Kidney (tissue), 14 donors: ENCODE results near the gene INO80B. TPM values are rescaled to one million over a fixed set of nuclear protein-coding genes. Genes with fewer than 3 reads are reported as not detected.
A peak's percentile ranks its signal among the peaks of the same experiment; 100 is the strongest.

Experiments
- DNase-seq, 5 donors: peaks; one replicate each; pipeline ENCODE4 v3.0.0-alpha.2; 2013 to 2020
- FAIRE-seq: peaks from 2 replicates; lab custom pipeline; 2012; peaks lifted over from hg19 to GRCh38; lab: Jason Lieb, UNC
- H3K27ac ChIP-seq, 2 donors: one replicate each; pipeline ENCODE4 v1.7.0; 2013; ENCODE audit warnings: low read depth in 2 of 2, low read length in 2 of 2, inconsistent platforms in 1 of 2
- H3K27me3 ChIP-seq: one replicate; pipeline ENCODE4 v1.7.1; 2013; ENCODE audit warnings: low read length, inconsistent platforms; ENCODE audit not compliant: control insufficient read depth, insufficient read depth
- H3K36me3 ChIP-seq, 3 donors: one replicate each; pipeline versions ENCODE4 v1.7.0 to v1.7.1; 2013; ENCODE audit warnings: low read length in 3 of 3, control low read depth in 1 of 3, inconsistent platforms in 1 of 3; ENCODE audit not compliant: insufficient read depth in 3 of 3, control insufficient read depth in 2 of 3
- H3K4me1 ChIP-seq, 3 donors: one replicate each; pipeline versions ENCODE4 v1.7.0 to v1.7.1; 2013; ENCODE audit warnings: low read length in 3 of 3, inconsistent platforms in 1 of 3, low read depth in 1 of 3; ENCODE audit not compliant: control insufficient read depth in 2 of 3, insufficient read depth in 2 of 3
- H3K4me3 ChIP-seq, 3 donors: one replicate each; pipeline versions ENCODE4 v1.7.0 to v1.8.1; 2013; ENCODE audit warnings: low read length in 3 of 3, control low read depth in 1 of 3, inconsistent platforms in 1 of 3
- H3K9ac ChIP-seq, 3 donors: one replicate each; pipeline versions ENCODE4 v1.7.0 to v1.7.1; 2013; ENCODE audit warnings: low read length in 3 of 3, control low read depth in 1 of 3, inconsistent platforms in 1 of 3
- H3K9me3 ChIP-seq, 3 donors: one replicate each; pipeline versions ENCODE4 v1.7.0 to v1.7.1; 2013; ENCODE audit warnings: low read length in 3 of 3, control low read depth in 1 of 3, inconsistent platforms in 1 of 3; ENCODE audit not compliant: control insufficient read depth in 2 of 3, insufficient read depth in 1 of 3
- intact Hi-C: fragments of 100-400 bp; cut with DNase I; formaldehyde crosslinking; loops from one replicate; pipeline ENCODE4 v1.11.1; 2022
- polyA plus RNA-seq: library from polyadenylated mRNA; stranded (reverse); fragments of 350-450 nt; fragmentation: Illumina TruSeq; extraction: RNeasy Lipid Tissue Mini Kit (QIAGEN cat#74804); gene quantifications from one replicate; pipeline ENCODE4 v1.2.3, GENCODE V29; 2014; ENCODE audit warnings: low read depth, low replicate concordance; ENCODE audit not compliant: insufficient read depth
- total RNA-seq: library from RNA; stranded (reverse); fragmentation: NEBNext Ultra II Directional; extraction: Animal tissue kit (Norgen Biotek cat#: 25700); gene quantifications from one replicate; pipeline ENCODE4 v1.2.1, GENCODE V29; 2021
- TF ChIP-seq, protein P1 (sequence below): IDR thresholded peaks from 3 replicates; pipeline ENCODE4 v1.5.1; 2012; ENCODE audit warnings: mild to moderate bottlenecking, moderate library complexity, borderline replicate concordance; ENCODE audit not compliant: insufficient read depth; ENCODE audit errors: extremely low read depth
- donor health status: control.
- donor health status: control.
- donor health status: control.
- donor health status: control.
- donor health status: control.
- donor health status: DM: yes; HTN: yes; CAD: no.
- donor health status: Normal renal cell carcinoma (clear cell type).

The INO80B gene
- total and polyA plus RNA-seq, 2 donors from 2014 or later = 37.0 to 44.2 TPM

DNA sequence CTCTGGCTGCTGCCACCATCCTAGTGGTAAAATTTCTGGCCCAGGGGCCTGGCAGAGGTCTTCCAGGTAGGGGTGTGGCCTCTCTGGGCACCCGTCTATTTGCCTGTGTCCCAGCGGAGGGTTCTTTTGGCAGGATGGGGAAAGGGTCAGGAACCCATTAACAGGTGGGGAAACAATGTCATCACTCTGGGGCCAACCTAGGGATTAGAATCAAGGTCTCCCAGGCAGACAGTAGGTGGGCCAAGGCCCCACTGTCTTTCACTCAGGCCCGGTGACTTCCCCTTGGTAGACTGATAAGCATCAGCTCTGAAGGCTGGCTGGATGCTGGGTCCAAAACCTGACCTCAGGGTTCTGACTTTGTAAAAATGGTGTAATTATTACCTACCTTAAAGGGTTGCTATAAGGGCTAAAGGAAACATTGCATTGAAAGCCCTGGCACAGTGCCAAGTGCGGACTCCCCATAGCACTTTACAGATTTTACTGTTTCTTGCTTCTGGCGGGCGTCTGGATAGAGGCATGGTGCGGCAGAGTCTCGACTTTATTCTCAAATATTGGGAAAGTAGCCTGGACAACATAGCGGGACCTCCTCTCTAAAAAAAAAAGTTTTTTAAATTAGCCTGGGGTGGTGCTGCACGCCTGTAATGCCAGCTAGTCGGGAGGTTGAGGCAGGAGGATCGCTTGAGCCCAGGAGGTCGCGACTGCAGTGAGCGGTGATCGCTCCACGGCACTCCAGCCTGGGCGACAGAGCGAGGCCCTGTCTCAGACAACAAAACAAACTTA is 42.3 kb downstream of the INO80B start:
- no peak overlapping the region for H3K4me3 ChIP-seq
- peaks cover 10% of the 10 kb centered on the region for H3K27me3 ChIP-seq
- FAIRE-seq = no peak
- no peak overlapping the region for H3K27ac ChIP-seq
- peaks cover 0 to 16% (median 10%) of the 10 kb centered on the region in 3 donors for H3K4me1 ChIP-seq
- no peak overlapping the region for H3K9ac ChIP-seq
- peaks cover 0 to 10% (median 8%) of the 10 kb centered on the region in 3 donors for H3K36me3 ChIP-seq
- no peak for DNase-seq
- TF ChIP-seq, protein P1, sequence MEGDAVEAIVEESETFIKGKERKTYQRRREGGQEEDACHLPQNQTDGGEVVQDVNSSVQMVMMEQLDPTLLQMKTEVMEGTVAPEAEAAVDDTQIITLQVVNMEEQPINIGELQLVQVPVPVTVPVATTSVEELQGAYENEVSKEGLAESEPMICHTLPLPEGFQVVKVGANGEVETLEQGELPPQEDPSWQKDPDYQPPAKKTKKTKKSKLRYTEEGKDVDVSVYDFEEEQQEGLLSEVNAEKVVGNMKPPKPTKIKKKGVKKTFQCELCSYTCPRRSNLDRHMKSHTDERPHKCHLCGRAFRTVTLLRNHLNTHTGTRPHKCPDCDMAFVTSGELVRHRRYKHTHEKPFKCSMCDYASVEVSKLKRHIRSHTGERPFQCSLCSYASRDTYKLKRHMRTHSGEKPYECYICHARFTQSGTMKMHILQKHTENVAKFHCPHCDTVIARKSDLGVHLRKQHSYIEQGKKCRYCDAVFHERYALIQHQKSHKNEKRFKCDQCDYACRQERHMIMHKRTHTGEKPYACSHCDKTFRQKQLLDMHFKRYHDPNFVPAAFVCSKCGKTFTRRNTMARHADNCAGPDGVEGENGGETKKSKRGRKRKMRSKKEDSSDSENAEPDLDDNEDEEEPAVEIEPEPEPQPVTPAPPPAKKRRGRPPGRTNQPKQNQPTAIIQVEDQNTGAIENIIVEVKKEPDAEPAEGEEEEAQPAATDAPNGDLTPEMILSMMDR = no peak
- no peaks in the 10 kb centered on the region for H3K9me3 ChIP-seq
- intact Hi-C loops = no loop called here

DNA sequence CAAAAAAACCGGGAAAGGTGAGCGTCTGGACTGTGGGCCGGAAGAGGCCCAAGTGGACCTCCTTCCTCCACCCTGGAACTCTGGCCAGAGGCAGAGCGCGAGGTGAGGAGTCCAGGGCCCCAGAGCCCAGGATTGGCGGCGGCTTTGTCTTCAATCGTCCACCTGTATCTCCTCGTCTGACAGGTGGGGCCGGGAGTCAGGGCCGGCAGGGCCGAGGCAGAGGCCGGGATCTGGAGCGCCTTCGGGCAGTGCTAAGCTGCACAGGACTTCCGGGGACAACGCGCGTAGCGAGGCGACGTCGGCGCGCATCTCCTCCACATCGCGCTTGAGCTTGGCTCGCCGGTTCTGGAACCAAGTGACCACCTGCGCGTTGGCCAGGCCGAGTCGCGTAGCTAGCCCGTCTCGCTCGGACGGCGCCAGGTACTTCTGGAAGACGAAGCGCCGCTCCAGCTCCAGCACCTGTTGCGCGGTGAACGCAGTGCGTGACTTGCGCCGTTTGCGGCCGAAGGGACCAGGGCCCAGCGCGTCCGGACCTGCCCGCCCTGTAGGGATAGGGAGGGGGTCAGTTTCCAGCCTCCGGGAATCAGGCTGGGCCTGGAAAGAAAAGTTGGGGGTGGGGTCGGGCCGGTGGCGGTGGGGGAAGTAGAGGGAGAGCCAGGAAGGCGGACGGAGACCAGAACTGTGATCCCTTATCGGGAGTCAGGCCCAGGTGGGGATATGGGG is 43.1 kb downstream of the INO80B start:
- H3K9me3 ChIP-seq = no peaks in the 10 kb centered on the region
- peaks cover 0 to 19% (median 10%) of the 10 kb centered on the region in 3 donors for H3K4me1 ChIP-seq
- DNase-seq = peak; percentile 43 to 83 (median 50)
- peak overlapping the region in 2 of 3 donors; percentile 35 to 38 for H3K4me3 ChIP-seq
- no peak overlapping the region for H3K9ac ChIP-seq
- TF ChIP-seq, protein P1 = no peak
- H3K27me3 ChIP-seq = peaks cover 12% of the 10 kb centered on the region
- FAIRE-seq = no peak
- H3K27ac ChIP-seq = no peak overlapping the region
- peaks cover 0 to 5% (median 3%) of the 10 kb centered on the region in 3 donors for H3K36me3 ChIP-seq
- intact Hi-C loops = no loop called here

DNA sequence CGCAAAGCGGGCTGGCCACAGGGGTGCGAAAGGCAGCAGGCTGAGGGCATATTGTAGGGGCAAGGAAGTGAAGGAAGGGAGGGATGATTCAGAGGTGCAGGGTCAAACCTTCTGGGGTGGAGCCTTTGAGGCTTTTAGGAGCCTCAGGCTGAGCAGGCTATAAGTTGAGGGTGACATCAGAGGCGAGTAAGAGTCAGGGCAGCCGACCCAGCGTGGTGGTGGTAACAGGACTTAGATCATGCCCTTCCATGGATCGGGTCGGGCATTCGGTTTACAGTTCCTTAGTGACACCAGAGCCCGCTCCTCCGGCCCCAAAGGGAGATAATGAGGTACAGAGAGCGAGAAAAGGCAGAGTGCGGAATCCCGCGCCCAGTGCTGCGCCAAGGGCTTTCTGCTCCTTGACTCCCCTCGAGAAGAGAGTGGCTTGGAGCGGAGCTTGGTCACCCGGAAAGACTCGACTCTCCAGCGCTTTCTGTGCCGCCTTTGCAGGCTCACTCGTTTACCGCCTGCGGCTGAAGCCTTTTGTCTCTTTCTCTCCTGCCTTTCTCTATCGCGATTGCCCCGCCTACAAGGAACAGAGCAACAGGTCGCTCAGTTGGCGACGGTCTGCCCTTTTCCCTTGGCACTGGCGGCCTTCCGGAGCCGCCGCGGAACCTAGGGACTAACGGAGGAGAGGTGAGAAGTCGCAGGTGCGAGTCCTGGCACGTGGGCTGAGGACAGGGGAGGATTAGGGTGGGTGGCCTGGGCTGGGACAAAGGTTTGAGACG is 43.8 kb downstream of the INO80B start:
- intact Hi-C loops = no loop called here
- no peaks in the 10 kb centered on the region for H3K9me3 ChIP-seq
- peak overlapping the region; percentile 6 to 35 (median 23) for H3K4me3 ChIP-seq
- H3K9ac ChIP-seq = no peak overlapping the region
- DNase-seq (peak; percentile 48 to 71 (median 68)), FAIRE-seq (no peak)
- H3K36me3 ChIP-seq = no peaks in the 10 kb centered on the region
- peaks cover 12% of the 10 kb centered on the region for H3K27me3 ChIP-seq
- TF ChIP-seq, protein P1 = no peak
- peaks cover 0 to 20% (median 10%) of the 10 kb centered on the region in 3 donors for H3K4me1 ChIP-seq
- no peak overlapping the region for H3K27ac ChIP-seq
